ENCODE results near the gene KTN1.

Gene KTN1

GRCh38 chr14:55667801-55668200 lies 87.8 kb downstream of the KTN1 start:
- DNase-seq (ENCODE audit: low spot score): peak; percentile 12

GRCh38 chr14:55671641-55672040 lies 91.6 kb downstream of the KTN1 start:
- DNase-seq (ENCODE audit: low spot score): no peak

- DNase-seq (ENCODE audit: low spot score): no peak
Measured at GRCh38 chr14:55673048-55673447, 93.0 kb downstream of the KTN1 start.

- DNase-seq (ENCODE audit: low spot score): no peak
Measured at GRCh38 chr14:55681096-55681495, 101.1 kb downstream of the KTN1 start.

- no peak for DNase-seq (ENCODE audit: low spot score)
Measured at GRCh38 chr14:55684956-55685584, 105.1 kb downstream of the KTN1 start.

- no peak for DNase-seq (ENCODE audit: low spot score)
Measured at GRCh38 chr14:55686713-55687112, 106.7 kb downstream of the KTN1 start.

GRCh38 chr14:55688566-55688965 lies 108.6 kb downstream of the KTN1 start:
- DNase-seq (ENCODE audit: low spot score): no peak

GRCh38 chr14:55689981-55690871 lies 110.2 kb downstream of the KTN1 start:
- no peak for DNase-seq (ENCODE audit: low spot score)

- DNase-seq (ENCODE audit: low spot score): no peak
Measured at GRCh38 chr14:55691659-55692058, 111.7 kb downstream of the KTN1 start.

- no peak for DNase-seq (ENCODE audit: low spot score)
Measured at GRCh38 chr14:55693904-55694303, 113.9 kb downstream of the KTN1 start.

GRCh38 chr14:55697414-55697861 lies 117.4 kb downstream of the KTN1 start:
- DNase-seq (ENCODE audit: low spot score): no peak

- no peak for DNase-seq (ENCODE audit: low spot score)
Measured at GRCh38 chr14:55698051-55698450, 118.0 kb downstream of the KTN1 start.

GRCh38 chr14:55699131-55700057 lies 119.4 kb downstream of the KTN1 start:
- DNase-seq (ENCODE audit: low spot score): no peak

- DNase-seq (ENCODE audit: low spot score): no peak
Measured at GRCh38 chr14:55701638-55702037, 121.6 kb downstream of the KTN1 start.

GRCh38 chr14:55702511-55702910 lies 122.5 kb downstream of the KTN1 start:
- DNase-seq (ENCODE audit: low spot score): no peak

GRCh38 chr14:55704654-55705053 lies 124.6 kb downstream of the KTN1 start:
- no peak for DNase-seq (ENCODE audit: low spot score)

- no peak for DNase-seq (ENCODE audit: low spot score)
Measured at GRCh38 chr14:55705651-55706364, 125.8 kb downstream of the KTN1 start.

GRCh38 chr14:55706365-55706684 lies 126.3 kb downstream of the KTN1 start:
- no peak for DNase-seq (ENCODE audit: low spot score)

- DNase-seq (ENCODE audit: low spot score): no peak
Measured at GRCh38 chr14:55706893-55707292, 126.9 kb downstream of the KTN1 start.

- peak; percentile 6 for DNase-seq (ENCODE audit: low spot score)
Measured at GRCh38 chr14:55707365-55707804, 127.4 kb downstream of the KTN1 start.

- no peak for DNase-seq (ENCODE audit: low spot score)
Measured at GRCh38 chr14:55710506-55711041, 130.6 kb downstream of the KTN1 start.

All from hematopoietic multipotent progenitor cell treated with erythropoietin and hydrocortisone succinate and interleukin-3 and kit ligand, for 15 days (in vitro differentiated cells).